ENCODE data around the gene DENND4C.
A peak's percentile ranks its signal among the peaks of the same experiment; 100 is the strongest.
"Not testable (repeated sequence)": the region's sequence is repeated elsewhere in the genome, so short reads cannot be mapped to it uniquely, and the experiment has no call there.

The DENND4C gene

DNA sequence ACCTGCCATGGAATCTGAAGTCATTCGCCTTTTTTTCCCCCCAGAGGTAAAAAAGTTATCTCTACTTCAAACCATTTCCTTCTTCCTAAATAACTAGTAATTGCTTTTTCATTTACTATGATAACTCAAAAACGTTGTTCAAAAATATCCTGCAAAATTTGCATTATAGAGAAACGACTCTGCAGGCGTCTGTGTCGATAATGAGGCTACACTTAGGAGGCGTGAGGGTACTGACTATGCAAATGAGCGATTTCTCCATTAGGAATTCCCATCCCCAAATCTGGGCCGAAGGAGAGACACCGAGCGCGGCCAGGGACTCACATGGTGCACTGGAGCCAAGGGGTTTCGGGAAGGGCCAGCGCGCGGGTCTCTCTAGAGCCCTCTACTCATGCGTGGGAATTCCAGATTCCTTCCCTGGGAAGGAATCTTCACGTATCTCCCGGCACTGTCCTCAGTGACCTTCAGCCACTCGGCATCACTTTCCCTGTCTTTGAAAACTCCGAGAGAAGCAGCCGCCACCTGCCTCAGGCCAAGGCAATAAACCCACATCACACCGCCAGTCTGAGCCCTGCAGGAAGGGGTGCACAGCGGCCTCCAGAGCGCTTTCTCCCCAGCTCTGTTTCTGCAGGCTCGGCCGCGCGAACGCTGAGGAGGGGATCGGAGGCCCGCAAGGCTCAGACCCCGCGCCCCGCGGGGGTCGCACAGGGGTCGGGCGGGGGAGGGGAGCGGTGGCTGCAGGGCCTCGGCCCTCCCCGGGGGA is 718 bp upstream of the DENND4C start:
- DNase-seq, result peak; percentile 67

DNA sequence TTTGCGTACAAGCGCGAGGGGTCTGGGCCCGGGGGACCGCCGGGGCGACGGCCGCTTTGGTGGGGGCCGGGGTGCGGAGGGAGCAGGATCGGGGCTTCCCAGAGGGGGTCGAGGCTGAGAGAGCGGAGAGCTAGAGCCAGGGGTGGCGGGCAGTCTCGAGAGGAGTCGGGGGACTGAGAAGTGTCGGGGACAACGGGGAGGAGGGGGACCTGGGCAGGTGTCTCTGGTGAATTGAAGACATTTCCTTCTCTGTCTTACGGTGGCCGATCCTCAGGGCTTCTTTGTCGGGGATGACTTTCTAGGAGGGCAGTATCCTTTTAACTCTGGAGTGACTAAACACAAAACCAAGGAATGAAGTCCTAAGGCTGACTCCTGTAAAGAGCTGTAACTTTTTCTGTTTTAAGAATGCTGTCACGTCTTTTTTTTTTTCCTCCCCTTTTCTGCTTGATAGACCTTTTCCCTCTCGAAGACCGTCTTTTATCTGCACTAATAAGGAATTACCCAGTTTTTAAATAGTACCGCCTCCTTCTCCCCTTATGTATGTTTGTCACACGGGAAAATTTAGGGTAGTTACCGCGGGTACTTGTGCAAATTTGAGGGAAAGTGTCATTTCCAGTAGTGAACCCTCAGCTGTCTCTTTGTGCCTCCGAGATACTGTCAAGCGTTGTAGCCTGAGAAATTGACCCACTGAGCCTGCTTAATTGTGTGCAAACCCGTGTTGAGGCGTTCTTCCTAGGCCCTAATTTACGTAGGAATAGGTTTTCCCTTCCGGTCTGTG is 822 bp downstream of the DENND4C start:
- DNase-seq, result peak; percentile 36

DNA sequence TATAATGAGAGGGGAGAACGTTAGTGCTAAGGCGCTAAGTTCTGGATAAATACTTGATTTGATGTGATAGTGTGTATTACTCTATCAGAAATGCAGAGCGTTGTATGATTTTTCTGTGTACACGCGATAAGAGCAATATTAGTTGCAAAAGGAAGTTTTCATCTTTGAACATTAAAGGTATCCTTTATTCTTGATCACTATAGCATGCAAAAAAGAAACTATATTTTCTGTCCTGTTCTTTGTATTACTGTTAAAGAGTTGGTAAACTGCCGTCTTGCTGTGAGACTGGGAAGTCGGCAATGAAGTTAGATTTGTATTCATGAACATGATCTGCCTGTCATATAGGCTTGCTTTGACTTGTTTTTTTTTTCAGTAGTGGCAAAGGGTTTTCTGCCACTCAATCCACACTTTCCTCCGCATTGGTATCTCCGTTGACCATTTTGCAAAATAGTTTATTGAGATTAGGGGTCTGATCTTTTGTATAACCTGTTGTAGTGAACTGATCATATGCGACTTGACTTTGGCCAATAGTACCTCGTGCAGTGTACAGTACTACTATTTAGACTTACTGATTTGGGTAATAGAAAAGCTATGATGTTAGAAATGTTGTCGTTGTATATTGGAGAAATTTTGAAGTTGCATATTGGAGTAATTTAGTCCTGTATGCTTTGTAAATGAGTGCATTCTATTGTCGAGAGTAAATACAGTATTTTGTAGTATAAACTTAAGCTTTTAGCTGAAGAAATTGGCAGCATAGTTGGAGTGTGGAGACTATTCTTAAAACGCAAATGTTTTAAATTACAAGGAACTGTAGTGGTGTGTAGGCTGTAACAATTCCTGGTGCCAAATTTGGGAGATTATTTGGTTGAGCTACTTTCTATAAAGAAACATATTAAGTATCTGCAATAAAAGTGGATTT is 1.7 kb downstream of the DENND4C start:
- DNase-seq, result peak; percentile 12

DNA sequence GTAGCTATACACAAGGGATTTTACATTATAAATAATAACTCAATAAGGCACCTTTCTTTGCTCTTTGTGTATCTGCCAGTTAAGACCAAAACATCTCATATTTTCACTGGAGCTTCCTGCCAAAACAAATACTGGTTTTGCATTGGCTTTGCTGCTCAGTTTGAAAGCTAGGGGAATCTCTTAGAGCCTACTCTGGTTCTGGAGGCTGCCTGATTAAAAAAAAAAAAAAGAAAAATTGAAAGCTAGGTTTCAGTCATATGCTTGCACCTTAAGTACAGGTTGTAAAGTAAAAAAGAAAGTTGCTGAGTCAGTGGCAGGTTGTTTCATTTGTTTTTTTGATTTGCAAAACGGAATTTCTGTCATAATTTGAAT is 2.3 kb downstream of the DENND4C start:
- DNase-seq, result peak; percentile 37

DNA sequence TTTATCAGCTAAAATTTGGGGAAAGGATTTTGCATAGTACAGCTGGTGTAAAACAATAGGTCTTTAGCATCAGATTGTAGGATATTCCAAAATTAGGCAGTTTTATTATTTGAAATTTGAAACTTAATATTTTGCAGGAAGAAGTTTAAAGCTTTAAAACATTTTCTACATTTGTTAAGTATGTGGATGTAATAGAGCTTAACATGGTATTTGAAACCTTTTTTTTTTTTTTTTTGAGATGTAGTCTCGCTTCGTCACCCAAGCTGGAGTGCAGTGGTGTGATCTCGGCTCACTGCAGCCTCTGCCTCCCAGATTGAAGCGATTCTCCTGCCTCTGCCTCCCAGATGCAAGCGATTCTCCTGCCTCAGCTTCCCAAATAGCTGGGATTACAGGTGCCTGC is 2.9 kb downstream of the DENND4C start:
- DNase-seq, result no peak

DNA sequence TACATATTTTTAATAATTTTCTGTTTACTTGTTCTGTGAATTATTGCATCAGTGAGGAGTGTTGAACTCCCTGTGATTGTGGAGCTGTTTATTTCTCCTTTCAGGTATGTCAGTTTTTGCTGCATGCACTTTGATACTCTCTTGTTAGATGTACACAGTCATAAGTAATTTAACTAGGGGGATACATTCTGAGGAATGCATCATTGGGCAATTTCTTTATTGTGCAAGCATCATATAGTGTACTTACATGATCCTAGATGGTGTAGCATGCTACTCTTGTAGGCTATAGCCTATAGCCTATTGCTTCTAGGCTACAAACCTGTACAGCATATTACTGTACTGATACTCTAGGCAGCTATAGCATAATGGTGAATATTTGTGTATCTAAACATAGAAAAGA is 9.5 kb downstream of the DENND4C start:
- no peak for DNase-seq

DNA sequence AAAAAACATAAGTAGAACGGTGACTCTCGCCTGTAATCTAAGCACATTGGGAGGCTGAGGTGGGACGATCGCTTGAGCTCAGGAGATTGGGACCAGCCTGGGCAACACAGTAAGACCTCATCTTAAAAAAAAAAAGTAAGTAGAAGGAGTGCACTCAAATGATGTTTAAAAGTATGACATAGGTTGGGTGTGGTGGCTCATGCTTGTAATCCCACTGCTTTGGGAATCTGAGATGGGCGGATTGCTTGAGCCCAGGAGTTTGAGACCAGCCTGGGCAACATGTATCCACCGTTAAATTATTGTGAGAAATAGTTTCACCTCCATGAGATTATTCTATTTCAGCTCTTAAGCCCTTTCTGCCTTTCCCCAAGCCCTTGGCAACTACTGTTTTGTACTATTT is 11.2 kb downstream of the DENND4C start:
- DNase-seq, result no peak

DNA sequence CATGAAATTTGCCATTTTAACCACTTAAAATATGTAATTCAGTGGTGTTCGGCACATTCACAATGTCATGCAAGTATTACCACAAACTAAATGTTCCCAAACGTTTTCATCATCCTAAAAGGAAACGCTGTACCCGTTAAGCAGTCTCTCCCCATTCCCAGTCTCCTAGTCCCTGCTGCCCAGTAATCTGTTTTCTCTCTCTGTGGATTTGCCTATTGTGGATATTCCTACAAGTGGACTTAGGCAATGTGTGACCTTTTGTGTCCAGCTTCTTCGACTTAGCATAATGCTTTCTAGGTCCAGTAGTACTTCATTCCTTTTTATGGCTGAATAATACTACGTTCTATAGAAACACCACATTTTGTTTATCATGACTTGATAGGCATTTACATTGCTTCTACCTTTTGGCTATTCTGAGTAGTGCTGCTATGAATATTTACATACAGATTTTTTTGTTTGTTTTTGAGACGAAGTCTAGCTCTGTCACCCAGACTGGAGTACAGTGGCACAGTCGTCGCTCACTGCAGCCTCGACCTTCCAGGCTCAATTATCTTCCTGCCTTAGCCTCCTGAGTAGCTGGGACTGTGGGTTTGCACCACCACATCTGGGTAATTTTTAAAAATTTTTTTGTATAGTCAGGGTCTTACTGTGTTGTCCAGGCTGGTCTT is 13.0 kb downstream of the DENND4C start:
- no peak for DNase-seq

DNA sequence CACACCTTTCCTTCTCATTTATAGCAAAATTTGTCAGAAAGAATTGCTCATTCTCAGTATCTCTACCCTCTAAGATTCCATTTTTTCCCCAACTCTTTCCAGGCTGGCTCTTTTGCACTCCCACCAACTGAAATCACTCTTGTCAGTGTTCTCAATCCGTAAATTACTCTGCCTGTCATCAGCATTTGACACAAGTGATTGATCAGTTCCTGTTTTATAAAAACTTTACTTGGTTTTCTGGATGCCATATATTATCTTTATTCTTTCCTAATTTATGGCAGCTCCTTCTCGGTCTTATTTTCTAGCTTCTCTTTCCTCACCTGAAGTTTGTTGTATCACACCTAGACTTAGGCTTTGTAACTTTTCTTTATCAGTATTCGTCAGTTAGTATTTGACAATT is 16.4 kb downstream of the DENND4C start:
- DNase-seq, result no peak

DNA sequence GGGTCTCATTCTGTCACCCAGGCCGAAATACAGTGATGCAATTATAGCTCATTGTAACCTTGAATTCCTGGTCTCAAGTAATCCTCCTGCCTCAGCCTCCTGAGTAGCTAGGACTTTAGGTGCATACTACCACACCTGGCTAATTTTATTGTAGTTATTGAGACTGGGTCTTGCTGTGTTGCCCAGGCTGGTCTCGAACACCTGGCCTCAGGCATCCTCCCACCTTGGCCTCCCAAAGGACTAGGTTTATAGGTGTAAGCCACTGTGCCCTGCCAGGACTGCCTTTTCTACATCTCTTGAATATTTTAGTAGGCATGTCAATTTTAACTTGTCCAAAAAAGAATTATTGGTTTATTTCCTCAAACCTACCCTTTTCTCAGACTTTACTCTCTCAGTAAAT is 16.9 kb downstream of the DENND4C start:
- DNase-seq, result no peak

DNA sequence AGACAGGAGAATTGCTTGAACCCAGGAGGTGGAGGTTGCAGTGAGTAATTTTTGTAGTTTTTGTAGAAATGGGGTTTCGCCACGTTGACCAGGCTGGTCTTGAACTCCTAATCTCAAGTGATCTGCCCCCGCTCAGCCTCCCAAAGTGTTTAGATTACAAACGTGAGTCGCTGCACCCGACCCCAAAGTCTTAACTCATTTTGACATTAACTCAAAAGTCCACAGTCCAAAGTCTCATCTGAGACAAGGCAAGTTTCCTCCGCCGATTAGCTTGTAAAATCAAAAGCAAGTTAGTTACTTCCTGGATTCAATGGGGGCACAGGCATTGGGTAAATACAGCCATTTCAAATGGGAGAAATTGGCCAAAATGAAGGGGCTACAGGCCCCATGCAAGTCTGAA is 19.9 kb downstream of the DENND4C start:
- DNase-seq, result not testable (repeated sequence)

DNA sequence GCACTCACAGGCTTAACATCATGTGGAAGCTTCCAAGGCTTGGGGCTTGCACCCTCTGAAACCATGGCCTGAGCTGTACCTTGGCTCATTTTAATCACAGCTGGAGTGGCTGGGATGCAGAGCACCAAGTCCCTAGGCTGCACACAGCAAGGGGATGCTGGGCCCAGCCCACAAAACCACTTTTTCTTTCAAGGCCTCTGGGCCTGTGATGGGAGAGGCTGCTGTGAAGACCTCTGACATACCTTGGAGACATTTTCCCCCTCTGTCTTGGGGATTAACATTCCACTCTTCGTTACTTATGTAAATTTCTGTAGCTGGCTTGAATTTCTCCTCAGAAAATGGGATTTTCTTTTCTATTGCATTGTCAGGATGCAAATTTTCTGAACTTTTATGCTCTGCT is 20.7 kb downstream of the DENND4C start:
- not testable (repeated sequence) for DNase-seq

DNA sequence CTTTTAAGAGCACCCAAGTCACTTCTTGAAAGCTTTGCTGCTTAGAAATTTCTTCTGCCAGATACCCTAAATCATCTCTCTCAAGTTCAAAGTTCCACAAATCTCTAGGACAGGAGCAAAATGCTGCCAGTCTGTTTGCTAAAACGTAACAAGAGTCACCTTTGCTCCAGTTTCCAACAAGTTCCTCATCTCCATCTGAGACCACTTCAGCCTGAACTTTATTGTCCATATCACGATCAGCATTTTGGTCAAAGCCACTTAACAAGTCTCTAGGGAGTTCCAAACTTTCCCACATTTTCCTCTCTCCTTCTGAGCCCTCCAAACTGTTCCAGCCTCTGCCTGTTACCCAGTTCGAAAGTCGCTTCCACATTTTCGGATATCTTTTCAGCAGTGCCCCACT is 21.1 kb downstream of the DENND4C start:
- DNase-seq, result not testable (repeated sequence)

DNA sequence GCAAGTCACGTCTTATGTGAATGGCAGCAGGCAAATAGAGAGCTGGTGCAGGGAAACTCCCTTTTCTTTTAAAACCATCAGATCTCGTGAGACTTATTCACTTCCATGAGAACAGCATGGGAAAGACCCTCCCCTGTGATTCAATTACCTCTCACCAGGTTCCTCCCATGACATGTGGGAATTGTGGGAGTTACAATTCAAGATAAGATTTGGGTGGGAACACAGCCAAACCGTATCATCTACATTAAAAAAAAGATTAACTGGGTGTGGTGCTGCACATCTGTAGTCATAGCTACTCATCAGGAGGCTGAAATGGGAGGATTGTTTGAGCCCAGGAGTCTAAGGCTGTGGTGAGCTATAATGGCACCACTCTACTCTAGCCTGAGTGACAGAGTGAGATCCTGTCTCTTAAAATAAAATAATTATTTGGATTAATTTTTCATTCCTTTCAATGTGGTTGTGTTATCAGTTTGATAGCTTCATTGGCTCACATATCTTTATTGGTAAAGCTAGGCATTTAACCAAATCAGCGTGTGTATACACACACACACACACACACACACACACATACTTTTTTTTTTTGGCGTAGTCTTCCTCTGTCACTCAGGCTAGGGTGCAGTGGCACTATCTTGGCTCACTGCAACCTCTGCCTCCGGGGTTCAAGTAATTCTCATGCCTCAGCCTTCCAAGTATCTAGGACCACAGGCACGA is 21.8 kb downstream of the DENND4C start:
- DNase-seq, result no peak

DNA sequence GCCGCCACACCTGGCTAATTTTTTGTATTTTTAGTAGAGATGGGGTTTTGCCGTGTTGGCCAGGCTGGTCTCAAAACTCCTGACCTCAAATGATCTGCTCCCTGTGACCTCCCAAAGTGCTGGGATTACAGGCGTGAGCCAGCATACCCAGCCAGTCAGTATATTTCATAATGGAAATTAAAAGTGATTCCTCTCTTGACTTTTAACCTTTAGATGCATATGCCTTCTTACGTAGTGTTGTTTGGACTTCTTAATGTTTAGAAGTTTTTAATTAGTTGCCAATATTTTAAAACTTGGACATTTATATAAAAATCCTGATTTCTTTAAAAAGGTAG is 22.4 kb downstream of the DENND4C start:
- DNase-seq, result no peak

DNA sequence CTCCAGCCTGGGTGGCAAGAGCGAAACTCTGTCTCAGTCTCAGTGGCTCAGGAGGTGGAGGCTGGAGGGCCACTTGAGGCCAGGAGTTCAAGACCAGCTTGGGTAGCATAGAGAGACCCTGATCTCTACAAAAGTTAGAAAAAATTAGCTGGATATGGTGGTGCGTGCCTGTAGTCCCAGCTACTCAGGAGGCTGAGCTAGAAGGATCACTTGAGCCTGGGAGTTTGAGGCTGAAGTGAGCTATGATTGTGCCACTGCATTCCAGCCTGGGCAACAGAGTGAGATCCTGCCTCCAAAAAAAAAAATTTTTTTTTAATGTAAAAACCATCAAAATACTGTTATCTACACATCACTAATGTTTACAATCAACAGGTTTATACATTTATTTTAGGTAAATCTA is 24.6 kb downstream of the DENND4C start:
- DNase-seq, result no peak

DNA sequence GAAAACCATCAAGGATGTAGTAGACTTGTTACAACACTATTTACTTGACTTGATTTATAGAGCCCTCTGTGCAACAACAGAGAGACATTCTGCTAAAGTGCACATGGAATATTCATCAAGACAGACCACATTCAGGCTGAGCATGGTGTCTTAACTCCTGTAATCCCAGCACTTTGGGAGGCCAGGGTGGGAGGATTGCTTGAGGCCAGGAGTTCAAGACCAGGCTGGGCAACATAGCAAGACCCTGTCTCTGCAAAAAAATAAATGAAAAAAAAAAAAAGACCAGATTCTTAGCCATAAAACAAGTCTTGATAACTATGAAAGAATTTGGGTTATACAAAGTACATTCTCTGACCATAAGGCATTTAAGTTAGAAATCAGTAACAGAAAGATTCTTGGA is 25.3 kb downstream of the DENND4C start:
- no peak for DNase-seq

DNA sequence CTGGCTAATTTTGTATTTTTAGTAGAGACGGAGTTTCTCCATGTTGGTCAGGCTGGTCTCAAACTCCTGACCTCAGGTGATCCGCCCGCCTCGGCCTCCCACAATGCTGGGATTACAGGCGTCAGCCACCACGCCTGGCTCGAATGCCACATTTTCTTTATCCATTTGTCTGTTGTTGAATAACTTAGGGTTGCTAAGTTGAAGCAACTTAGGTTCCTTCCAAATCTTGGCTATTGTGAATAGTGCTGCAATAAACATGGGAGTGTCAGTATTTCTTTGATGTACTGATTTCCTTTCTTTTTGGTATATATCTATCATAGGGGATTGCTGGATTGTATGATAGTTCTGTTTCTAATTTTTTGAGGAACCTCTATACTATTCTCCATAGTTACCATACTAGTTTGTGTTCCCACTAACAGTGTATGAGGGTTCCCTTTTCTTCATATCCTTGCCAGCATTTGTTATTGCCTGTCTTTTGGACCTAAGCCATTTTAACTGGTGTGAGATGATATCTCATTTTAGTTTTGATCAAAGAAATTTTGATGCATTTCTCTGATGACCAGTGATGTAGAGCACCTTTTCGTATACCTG is 29.3 kb downstream of the DENND4C start:
- not testable (repeated sequence) for DNase-seq

DNA sequence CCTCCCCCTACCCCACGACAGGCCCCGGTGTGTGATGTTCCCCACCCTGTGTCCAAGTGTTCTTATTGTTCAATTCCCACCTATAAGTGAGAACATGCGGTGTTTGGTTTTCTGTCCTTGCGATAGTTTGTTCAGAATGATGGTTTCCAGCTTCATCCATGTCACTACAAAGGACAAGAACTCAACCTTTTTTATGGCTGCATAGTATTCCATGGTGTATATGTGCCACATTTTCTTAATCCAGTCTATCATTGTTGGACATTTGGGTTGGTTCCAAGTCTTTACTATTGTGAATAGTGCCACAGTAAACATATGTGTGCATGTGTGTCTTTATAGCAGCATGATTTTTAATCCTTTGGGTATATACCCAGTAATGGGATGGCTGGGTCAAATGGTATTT is 35.1 kb downstream of the DENND4C start:
- not testable (repeated sequence) for DNase-seq

DNA sequence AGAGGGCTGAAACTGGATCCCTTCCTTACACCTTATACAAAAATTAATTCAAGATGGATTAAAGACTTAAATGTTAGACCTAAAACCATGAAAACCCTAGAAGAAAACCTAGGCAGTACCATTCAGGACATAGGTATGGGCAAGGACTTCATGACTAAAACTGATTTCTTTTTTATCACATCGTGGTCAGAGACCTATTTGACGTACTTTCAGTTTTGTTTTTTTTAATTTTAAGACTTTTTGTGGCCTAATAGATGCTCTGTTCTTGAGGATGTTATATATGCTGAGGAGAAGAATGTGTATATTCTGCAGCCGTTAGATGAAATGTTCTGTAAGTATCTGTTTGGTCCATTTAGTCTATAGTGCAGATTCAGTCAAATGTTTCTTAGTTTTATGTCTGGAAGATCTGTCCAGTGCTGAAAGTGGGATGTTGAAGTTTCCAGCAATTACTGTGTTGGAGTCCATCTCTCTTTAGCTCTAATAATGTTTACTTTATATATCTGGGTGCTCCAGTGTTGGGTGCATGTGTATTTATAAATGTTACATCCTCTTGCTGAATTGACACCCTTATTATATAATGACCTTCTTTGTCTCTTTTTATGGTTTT is 36.4 kb downstream of the DENND4C start:
- not testable (repeated sequence) for DNase-seq

DNA sequence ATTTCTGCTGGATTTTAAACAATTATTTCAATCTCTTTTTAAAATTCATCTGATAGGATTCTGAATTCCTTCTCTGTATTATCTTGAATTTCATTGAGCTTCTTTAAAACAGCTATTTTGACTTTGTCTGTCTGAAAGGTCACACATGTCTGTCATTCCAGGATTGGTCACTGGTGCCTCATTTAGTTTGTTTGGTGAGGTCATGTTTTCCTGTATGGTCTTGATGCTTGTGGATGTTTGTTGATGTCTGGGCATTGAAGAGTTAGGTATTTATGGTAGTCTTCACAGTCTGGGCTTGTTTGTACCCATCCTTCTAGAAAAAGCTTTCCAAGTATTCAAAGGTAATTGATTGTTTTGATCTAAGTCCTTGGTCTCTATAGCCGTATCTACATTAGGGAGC is 39.1 kb downstream of the DENND4C start:
- DNase-seq, result no peak
